MM.1S (cell line): Measurements from ENCODE around the gene CARMIL1.

Experiments used
- DNase-seq: peaks from one replicate; pipeline ENCODE4 v3.0.0-alpha.2; 2015
- H2AFZ ChIP-seq: fragments of 300-600 bp; sonication (generic); 2 replicates; pipeline ENCODE4 v1.6.0; 2016; ENCODE audit warnings: antibody characterized with exemption, low read length
- H3F3A ChIP-seq: fragments of 300-600 bp; sonication (generic); 2 replicates; pipeline ENCODE4 v1.6.1; 2016; ENCODE audit warnings: mild to moderate bottlenecking, antibody characterized with exemption, low read length, moderate library complexity, mixed read lengths; ENCODE audit not compliant: insufficient read depth
- H3K27ac ChIP-seq: fragments of 300-600 bp; sonication (generic); 2 replicates; pipeline ENCODE4 v1.5.1; 2016; ENCODE audit warnings: mild to moderate bottlenecking, low read length
- H3K27me3 ChIP-seq: fragments of 300-600 bp; sonication (generic); replicated peaks from 2 replicates; pipeline ENCODE4 v1.6.0; 2016; ENCODE audit warnings: low read length; ENCODE audit not compliant: insufficient read depth
- H3K36me3 ChIP-seq: fragments of 300-600 bp; sonication (generic); replicated peaks from 2 replicates; pipeline ENCODE4 v1.6.1; 2016; ENCODE audit warnings: mild to moderate bottlenecking, low read length, mixed read lengths; ENCODE audit not compliant: insufficient read depth
- H3K4me1 ChIP-seq: fragments of 300-600 bp; sonication (generic); 2 replicates; pipeline ENCODE4 v1.6.1; 2016; ENCODE audit warnings: low read length, mixed read lengths
- H3K4me2 ChIP-seq: fragments of 300-600 bp; sonication (generic); 2 replicates; pipeline ENCODE4 v1.6.0; 2016; ENCODE audit warnings: low read depth, low read length
- H3K4me3 ChIP-seq: fragments of 300-600 bp; sonication (generic); 2 replicates; pipeline ENCODE4 v1.5.1; 2016; ENCODE audit warnings: low read length, mixed read lengths
- H3K79me2 ChIP-seq: fragments of 300-600 bp; sonication (generic); 2 replicates; pipeline ENCODE4 v1.6.1; 2016; ENCODE audit warnings: mixed run types, low read length, mixed read lengths
- H3K9ac ChIP-seq: fragments of 300-600 bp; sonication (generic); 2 replicates; pipeline ENCODE4 v1.6.1; 2016; ENCODE audit warnings: low read length, mixed read lengths
- H3K9me2 ChIP-seq: fragments of 300-600 bp; sonication (generic); replicated peaks from 2 replicates; pipeline ENCODE4 v1.6.1; 2016; ENCODE audit warnings: mild to moderate bottlenecking, low read length, mixed read lengths; ENCODE audit not compliant: insufficient read depth
- H3K9me3 ChIP-seq: fragments of 300-600 bp; sonication (generic); replicated peaks from 2 replicates; pipeline ENCODE4 v1.6.1; 2016; ENCODE audit warnings: mild to moderate bottlenecking, low read length, mixed read lengths; ENCODE audit not compliant: insufficient read depth
- H4K20me1 ChIP-seq: fragments of 300-600 bp; sonication (generic); 2 replicates; pipeline ENCODE4 v1.6.1; 2016; ENCODE audit warnings: mild to moderate bottlenecking, low read length, moderate library complexity, mixed read lengths; ENCODE audit not compliant: insufficient read depth
- CTCF ChIP-seq: fragments of 300-600 bp; sonication (generic); IDR thresholded peaks from 2 replicates; pipeline ENCODE4 v1.5.1; 2016; ENCODE audit warnings: antibody characterized with exemption, low read length, mixed read lengths
- EZH2 ChIP-seq: fragments of 300-600 bp; sonication (generic); optimal IDR thresholded peaks from 2 replicates; pipeline ENCODE3; 2017; ENCODE audit warnings: low read depth, mild to moderate bottlenecking, antibody characterized with exemption, low read length, mixed read lengths
- EZH2phosphoT487 ChIP-seq: fragments of 300-600 bp; sonication (generic); IDR thresholded peaks from 2 replicates; pipeline ENCODE4 v1.6.1; 2018; ENCODE audit warnings: antibody characterized with exemption, low read length

CARMIL1 gene

GRCh38 chr6:25302151-25302550 lies 23.0 kb downstream of the CARMIL1 start:
- no peak for TF ChIP-seq EZH2phosphoT487
- no peak for TF ChIP-seq CTCF
- no peak for TF ChIP-seq EZH2

GRCh38 chr6:25302677-25303128 lies 23.5 kb downstream of the CARMIL1 start:
- no peak overlapping the region for H3K27ac ChIP-seq
- H3K27me3 ChIP-seq: no peaks in the 10 kb centered on the region
- H4K20me1 ChIP-seq: no peaks in the 10 kb centered on the region
- H3K4me1 ChIP-seq: peaks cover 52% of the 10 kb centered on the region
- no peaks in the 10 kb centered on the region for H3K9me2 ChIP-seq
- DNase-seq: no peak
- no peaks in the 10 kb centered on the region for H3K36me3 ChIP-seq
- no peak overlapping the region for H3K4me2 ChIP-seq
- peaks cover 24% of the 10 kb centered on the region for H3F3A ChIP-seq
- no peak overlapping the region for H3K4me3 ChIP-seq
- TF ChIP-seq CTCF: no peak
- TF ChIP-seq EZH2phosphoT487: no peak
- TF ChIP-seq EZH2: no peak
- no peak overlapping the region for H2AFZ ChIP-seq
- H3K9me3 ChIP-seq: no peaks in the 10 kb centered on the region
- peaks cover 98% of the 10 kb centered on the region for H3K79me2 ChIP-seq
- H3K9ac ChIP-seq: no peak overlapping the region

More at GRCh38 chr6:25302151-25302550, 23.0 kb downstream of the CARMIL1 start:
- H3K4me3 ChIP-seq: no peak overlapping the region
- no peak for DNase-seq
- no peaks in the 10 kb centered on the region for H3K9me3 ChIP-seq
- no peak overlapping the region for H2AFZ ChIP-seq
- H3K4me1 ChIP-seq: peaks cover 57% of the 10 kb centered on the region
- peak overlapping the region; percentile 5; the same call in 1 of the 2 replicates for H3K9ac ChIP-seq
- H4K20me1 ChIP-seq: no peaks in the 10 kb centered on the region
- no peaks in the 10 kb centered on the region for H3K36me3 ChIP-seq
- no peaks in the 10 kb centered on the region for H3K27me3 ChIP-seq
- no peaks in the 10 kb centered on the region for H3K9me2 ChIP-seq
- peaks cover 27% of the 10 kb centered on the region for H3F3A ChIP-seq
- H3K79me2 ChIP-seq: peaks cover 98% of the 10 kb centered on the region
- peak overlapping the region; percentile 61; the same call in 1 of the 2 replicates for H3K27ac ChIP-seq
- H3K4me2 ChIP-seq: peak overlapping the region; percentile 59

- H3K27ac ChIP-seq: no peak overlapping the region
- peaks cover 98% of the 10 kb centered on the region for H3K79me2 ChIP-seq
Measured at GRCh38 chr6:25303254-25303653, 24.1 kb downstream of the CARMIL1 start.

More at GRCh38 chr6:25303254-25303653, 24.1 kb downstream of the CARMIL1 start:
- H3K4me2 ChIP-seq: no peak overlapping the region
- no peaks in the 10 kb centered on the region for H3K9me3 ChIP-seq
- no peaks in the 10 kb centered on the region for H3K27me3 ChIP-seq
- no peak overlapping the region for H2AFZ ChIP-seq
- peaks cover 49% of the 10 kb centered on the region for H3K4me1 ChIP-seq
- no peaks in the 10 kb centered on the region for H3K9me2 ChIP-seq
- no peaks in the 10 kb centered on the region for H3K36me3 ChIP-seq
- no peak overlapping the region for H3K4me3 ChIP-seq
- peaks cover 18% of the 10 kb centered on the region for H3F3A ChIP-seq
- TF ChIP-seq EZH2: no peak
- TF ChIP-seq EZH2phosphoT487: no peak
- no peak for TF ChIP-seq CTCF
- no peaks in the 10 kb centered on the region for H4K20me1 ChIP-seq
- H3K9ac ChIP-seq: no peak overlapping the region
- no peak for DNase-seq
